ENCODE results near the gene PNKD.
"Not testable (repeated sequence)": the region's sequence is repeated elsewhere in the genome, so short reads cannot be mapped to it uniquely, and the experiment has no call there.

PNKD gene

DNA sequence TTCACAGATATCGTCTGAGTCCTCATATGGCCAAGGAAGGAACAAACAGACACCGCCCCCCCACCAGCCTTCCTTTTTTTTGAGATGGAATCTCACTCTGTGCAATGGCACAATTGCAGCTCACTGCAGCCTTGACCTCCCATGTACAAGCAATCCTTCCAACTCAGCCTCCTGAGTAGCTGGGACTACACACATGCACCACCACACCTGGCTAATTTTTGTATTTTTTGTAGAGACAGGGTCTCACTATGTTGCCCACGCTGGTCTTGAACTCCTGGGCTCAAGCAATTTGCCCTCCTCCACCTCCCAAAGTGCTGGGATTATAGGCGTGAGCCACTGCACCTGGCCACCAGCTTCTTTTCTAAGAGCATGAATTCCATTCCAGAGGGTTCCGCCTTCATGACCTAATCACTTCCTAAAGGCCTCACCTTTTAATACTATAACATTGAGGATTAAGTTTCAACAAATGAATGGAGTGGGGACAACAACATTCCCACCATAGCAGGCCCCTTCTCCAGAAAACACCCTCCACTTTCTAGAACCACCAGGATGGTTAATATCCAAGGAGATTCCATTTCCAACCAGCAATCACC, 24.2 kb downstream of the PNKD start:
- no peak for DNase-seq

DNA sequence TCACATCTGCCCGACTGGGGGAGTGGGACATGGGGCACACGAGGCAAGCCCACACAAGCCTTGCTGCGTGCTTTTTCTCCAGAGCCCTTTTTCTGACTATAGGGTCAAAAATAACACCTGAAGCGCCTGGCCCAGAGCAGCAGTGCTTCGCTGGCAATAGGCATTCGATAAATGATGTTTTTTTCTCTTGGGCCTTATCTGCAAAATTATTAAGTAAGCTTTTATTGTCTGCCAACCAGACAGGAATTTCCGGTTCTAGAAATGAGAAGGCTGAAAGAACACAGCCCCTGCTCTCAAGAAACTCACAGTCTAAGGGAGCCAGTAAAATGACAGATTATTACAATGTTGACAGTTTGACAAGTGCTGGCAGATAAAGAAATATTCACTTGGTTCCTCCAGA, 24.7 kb downstream of the PNKD start:
- DNase-seq: no peak

DNA sequence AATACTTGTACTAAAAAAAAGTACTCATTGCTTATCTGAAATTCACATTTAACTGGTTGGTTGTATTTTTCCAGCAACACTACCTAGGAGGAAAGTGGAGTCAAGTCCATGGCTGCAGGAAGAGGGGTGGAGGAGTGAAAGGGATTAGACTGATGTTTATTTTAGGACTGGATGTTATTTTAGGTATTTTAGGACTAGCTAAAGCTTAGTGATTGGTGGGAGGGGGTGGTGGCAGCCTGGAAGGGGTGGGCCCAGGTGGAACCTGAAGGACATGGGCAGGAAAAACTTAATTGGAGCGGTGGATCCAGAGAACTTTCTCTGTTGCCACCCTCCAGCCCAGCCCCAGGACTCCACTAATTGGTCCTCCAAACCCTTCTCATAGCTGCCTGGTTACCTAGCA, 25.9 kb downstream of the PNKD start:
- no peak for DNase-seq

DNA sequence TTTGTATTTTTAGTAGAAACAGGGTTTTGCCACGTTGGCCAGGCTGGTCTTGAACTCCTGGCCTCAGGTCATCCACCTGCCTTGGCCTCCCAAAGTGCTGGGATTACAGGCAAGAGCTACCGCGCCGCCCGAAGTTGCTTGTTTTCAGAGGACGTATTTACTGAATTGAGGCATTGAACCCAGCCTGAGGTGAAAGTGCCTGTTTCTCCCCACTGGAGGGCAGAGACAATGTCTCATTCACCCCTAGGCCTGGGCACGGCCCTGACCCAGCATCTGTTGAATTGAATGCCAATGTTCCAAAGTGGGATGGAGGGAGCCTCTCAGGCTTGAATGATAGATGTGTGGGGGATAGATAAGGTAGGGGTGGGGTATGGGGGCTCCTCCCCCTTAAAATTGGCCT, 26.5 kb downstream of the PNKD start:
- no peak for DNase-seq

DNA sequence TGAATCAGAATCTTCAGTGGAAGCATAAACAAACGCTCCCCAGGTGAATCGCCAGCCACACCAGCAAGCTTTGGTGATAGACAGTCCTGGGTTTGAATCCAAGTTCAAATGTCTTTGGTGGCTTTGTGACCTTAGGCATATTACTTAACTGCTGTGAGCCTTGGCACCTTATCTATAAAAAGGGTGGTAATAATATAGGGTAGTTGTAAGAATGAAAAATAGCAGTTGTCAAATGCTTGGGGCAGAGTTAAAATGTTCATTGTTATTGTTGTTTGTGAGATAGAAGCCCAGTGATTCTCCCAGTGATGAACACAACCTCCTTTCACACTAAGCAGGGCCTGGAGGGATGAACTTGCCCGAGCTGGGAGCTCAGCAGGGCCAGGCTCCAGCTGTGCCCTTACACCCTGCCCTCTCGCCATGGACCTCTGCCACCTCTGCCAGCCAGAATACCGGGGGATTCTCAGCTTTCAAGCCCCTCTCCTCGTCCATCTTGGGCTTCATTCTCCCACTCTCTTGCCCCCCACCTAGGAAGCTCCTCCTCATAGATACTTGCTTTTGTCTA, 28.1 kb downstream of the PNKD start:
- no peak for DNase-seq

DNA sequence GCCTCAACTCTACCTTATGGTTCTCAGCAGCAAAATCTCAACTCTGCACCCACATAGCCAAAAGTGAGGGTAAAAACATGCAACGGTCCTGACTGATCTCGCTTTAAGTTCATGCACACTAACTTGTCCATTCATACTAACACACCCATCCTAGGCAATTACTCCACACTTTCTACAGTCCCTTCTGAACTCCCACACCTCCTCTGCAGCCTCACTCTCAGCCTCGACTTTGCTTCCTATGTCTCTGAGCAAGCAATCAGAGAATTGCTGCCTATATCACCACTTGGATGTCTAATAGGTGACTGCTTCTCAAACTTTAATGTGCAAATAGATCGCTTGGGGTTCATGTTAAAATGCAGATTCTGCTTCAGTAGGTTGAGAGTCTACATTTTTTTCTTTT, 29.8 kb downstream of the PNKD start:
- DNase-seq: no peak

DNA sequence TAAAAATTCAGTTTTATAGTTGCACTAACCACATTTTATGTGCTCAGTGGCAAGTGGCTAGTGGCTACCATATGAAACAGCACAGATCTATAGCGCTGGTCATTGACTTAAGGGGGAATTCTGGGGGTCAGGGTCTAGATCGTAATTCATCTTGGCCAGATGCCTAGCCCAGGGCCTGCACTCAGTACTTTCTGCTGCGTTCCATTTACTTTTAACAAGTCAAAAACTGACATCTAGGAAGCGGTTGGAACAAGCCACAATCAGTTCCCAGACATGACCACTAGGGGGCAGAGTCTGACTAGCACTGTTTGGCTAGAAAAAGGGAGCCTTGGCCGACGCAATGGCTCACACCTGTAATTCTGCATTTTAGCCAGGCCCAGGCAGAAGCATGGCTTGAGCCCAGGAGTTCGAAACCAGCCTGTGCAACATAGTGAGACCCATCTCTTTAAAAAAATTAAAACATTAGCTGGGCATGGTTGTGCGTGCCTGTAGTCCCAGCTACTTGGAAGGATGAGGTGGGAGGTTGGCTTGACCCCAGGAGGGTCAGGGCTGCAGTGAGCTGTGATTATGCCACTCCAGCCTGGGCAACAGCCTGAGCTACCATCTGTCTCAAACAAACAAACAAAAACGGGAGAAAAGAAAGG, 31.0 kb downstream of the PNKD start:
- DNase-seq: peak; percentile 78

DNA sequence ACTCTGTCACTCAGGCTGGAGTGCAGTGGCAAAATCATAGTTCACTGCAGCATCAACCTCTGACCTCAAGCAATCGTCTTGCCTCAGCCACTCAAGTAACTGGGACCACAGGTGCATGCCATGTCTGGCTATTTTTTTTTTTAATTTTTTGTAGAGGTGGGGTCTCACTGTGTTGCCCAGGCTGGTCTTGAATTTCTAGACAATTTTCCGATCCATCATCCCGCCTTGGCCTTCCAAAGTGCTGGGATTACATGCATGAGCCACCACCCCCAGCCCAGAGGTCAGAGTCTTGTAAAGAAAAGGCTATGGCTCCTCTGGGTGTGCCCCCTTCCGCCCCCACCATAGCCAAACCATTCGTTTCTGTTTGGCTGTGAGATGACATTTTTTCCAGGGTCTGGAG, 35.1 kb downstream of the PNKD start:
- DNase-seq: no peak

DNA sequence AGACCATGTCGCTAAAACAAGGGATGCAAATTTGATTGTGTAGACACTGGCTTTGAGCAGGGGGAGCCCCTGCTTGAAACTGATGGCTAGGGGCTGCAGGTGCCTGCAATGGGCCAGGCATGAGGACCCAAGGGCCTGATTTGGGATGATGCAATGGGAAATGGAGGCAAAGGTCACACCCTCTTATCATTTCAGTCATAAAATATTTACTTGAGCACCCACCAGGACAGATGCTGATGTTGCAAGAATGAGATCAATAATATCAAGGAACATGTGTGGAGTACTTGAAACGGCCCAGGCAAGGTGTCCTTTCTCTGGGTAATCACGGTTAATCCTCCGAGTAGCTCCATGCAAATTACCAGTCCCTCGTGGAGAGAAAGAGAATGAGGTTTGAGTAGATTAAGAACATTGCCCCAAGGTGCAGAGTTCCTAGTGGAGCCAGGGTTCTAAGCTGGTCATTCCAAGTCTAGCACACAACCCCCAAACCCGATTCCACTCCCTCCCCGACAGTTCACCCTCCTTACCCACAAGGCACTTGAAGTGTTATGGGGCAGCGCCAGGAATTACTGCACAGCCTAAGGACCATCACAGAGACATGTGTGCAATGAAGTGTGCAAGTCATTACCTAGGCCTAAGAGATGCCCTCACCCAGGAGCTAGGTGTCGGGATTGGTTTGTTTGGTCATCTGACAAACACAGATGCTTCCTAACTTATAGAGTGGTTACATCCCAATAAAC, 36.0 kb downstream of the PNKD start:
- no peak for DNase-seq

DNA sequence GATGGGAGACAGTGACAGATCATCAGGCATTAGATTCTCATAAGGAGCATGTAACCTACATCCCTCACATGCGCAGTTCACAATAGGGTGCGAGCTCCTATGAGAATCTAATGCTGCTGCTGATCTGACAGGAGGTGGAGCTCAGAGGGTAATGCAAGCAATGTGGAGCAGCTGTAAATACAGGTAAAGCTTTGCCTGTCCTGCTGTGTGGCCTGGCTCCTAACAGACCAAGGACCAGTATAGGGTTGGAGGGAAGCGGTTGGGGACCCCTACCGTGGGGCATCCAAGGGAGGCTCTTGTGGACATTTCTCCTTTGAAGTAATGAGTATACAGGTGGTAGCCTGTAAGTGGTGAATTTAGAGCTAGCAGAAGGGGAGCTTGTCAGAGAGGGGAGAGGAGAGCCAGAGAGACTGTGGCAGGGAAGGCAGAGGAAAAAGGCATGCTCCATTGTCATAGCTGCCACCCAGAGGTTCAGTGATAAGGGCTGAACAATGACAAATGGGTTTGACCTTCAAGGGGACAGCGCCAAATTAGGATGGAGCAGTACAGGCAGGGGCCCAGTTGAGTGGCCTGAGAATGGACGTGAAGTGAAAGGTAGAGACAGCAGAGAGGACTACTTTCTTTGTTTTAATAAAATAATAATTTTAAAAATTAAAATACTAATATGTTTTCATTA, 37.2 kb downstream of the PNKD start:
- no peak for DNase-seq

DNA sequence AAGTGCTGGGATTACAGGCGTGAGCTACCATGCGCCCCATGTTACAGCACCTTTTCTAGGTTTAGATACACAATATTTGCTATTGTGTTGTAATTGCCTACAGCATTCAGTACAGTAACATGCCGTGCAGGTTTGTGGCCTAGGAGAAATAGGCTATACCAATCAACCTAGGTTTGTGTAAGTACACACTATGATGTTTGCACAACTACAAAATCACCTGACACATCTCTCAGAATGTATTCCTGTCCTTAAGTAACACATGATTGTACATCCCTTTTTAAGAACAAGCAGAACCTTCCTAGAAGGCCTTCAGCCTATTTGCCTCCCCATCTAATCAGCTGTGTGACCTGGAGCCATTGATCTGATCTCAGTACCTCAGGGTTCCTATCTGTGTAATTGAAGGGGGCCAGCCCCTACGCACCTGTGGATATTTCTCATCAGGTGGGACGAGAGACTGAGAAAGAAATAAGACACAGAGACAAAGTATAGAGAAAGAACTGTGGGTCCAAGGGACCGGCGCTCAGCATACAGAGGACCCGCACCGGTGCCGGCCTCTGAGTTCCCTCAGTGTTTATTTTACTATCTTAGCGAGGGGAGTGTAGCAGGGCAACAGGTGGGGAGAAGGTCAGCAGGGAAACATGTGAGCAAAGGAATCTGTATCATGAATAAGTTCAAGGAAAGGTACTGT, 40.7 kb downstream of the PNKD start:
- DNase-seq: no peak

DNA sequence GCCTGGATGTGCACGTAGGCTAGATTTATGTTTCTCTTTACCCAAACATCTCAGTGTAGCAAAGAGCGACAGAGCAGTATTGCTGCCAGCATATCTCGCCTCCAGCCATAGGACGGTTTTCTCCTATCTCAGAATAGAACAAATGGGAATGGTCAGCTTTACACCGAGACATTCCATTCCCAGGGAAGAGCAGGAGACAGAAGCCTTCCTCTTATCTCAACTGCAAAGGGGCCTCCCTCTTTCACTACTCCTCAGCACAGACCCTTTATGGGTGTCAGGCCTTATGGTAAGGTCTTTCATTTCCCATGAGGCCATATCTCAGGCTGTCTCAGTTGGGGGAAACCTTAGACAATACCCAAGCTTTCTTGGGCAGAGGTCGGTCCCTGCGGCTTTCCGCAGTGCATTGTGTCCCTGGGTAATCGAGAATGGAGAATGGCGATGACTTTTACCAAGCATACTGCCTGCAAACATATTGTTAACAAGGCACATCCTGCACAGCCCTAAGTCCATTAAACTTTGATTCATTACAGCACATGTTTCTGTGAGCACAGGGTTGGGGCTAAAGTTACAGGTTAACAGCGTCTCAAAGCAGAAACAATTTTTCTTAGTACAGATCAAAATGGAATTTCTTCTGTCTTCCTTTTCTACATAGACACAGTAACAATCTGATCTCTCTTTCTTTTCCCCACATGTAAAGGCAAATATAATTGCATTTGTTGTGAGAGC, 41.4 kb downstream of the PNKD start:
- DNase-seq: not testable (repeated sequence)

DNA sequence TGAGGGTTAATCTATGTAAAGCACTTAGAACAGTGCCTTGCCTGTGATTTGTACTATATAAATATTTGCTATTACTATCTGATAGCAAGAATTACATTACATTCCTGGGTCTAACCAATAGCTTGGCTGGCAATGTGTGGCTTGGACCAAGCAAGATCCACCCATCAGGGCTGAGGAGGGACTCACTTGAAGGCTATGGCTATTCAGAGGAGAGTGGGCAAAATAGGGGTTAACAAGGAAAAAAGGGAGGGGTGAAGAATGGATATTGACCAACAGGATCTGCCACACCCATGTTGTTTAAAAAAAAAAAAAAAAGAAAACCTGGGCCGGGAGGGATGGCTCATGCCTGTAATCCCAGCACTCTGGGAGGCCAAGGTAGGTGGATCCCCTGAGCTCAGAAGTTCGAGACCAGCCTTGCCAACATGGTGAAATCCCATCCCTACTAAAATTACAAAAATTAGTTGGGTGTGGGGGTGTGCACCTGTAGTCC, 42.0 kb downstream of the PNKD start:
- no peak for DNase-seq

DNA sequence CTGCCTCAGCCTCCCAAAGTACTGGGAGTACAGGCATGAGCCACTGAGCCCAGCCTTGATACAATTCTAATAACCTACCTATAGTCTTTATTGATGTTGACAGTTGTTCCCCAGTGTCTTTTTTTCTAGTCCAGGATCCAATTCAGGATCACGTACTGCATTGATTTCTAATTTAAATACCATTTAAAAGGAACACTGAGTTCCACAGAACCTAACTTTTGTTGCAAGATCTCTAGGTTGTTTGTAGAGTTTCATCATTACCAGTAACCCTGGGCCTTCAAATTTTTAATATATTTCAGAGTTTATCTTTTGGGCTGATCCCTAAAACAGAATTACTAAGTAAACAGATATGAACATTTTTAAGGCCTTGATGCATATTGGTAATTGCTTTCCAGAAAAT, 43.0 kb downstream of the PNKD start:
- DNase-seq: no peak

DNA sequence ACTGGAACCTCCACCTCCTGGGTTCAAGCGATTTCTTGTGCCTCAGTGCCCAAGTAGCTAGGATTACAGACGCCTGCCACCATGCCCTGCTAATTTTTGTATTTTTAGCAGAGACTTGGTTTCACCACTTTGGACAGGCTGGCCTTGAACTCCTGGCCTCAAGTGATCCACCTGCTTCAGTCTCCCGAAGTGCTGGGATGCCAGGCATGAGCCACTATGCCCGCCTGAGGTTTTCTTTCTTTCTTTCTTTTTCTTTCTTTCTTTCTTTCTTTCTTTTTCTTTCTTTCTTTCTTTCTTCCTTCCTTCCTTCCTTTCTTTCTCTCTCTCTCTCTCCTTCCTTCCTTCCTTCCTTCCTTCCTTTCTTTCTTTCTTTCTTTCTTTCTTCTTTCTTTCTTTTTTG, 44.4 kb downstream of the PNKD start:
- DNase-seq: not testable (repeated sequence)

DNA sequence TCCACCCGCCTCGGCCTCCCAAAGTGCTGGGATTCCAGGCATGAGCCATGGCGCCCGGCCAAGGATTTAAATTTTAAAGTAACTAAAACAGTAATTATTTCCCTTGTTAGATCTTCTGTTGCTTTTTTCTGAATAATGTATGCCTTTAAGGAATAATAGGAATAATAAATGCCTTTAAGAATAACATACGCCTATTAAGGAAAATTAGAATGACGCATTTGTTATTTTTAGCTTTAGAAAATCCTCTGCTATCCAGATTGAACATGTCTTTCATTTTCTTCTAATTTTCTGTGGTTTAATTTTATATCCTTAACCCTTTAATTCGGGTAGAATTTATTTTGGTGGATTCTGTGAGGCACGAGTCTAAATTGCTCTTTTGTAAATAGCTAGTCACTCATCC, 45.1 kb downstream of the PNKD start:
- DNase-seq: no peak

DNA sequence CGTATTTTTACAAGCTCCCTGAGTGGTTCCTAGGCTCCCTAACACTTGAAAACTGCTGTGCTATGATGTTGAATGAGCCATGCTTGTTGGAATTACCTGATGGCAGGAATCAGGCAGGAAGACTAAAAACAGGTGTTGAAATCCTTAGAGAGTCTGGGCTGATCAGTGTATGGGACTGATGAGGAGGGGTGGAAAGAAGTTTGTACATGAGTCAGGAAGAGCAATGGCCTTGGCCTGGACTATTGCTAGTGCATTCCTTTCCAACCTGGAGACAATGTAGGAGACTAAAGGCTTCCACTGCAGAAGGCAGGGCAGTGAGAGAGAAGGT, 46.9 kb downstream of the PNKD start:
- DNase-seq: no peak

DNA sequence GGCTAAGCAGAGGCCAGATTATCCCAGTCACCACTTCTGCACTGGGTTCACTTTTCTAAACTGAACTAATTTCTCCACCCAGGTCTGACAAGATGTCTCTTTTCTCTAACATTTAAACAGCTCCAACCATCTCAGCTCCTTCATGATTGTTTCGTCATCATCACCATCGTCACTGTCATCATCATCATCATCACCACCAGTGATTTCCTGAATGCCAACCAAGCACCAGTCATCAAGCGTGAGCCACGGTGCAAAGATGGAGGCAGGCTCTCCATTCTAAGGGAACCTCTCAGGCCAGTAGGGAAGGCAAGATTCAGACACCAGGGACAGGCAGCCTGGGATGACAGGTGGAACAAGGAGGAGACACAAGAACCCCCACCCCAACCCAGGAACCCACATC, 47.5 kb downstream of the PNKD start:
- DNase-seq: no peak

DNA sequence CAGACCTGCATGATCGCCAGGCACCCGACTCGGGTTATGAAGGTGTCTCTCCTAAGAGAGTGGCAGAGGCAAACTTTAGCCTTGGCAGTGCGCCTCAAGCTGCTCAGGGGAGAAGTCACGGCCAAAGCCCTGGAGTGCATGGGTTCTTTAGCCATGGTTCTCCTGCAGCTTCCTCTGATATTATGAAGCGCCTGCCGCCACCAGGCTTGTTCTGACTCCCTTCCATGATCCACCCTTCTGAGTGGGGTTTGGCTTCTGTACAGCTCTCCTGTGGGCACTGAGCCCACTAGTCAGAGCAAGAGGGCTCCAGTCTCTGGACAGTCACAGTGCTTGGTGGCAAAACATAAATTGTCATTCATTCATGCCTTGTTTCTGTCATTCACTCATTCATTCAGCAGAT, 47.9 kb downstream of the PNKD start:
- no peak for DNase-seq

DNA sequence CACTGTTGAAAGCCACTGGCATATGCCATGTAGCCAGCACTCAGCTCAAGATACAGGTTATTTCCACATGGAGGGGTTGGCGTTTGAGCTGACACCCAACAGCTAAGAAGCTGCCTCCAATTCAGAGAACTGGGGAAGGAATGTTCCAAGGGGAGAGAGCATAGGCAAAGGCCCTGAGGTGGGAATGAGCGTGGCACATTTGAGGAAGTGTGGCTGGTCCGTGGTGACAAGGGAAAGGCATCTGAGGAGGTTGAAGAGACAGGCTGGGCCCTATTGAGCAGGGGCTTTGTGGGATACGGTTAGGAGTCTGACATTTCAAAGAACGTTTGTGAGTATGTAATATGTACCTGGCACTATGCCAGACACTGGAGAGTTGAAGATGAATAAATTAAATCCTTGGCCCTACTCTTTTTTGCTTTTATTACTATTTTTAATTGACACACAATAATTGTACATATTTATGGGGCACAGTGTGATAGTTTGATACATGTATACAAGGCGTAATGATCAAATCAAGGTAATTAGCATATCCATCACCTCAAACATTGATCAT, 49.6 kb downstream of the PNKD start:
- no peak for DNase-seq

DNA sequence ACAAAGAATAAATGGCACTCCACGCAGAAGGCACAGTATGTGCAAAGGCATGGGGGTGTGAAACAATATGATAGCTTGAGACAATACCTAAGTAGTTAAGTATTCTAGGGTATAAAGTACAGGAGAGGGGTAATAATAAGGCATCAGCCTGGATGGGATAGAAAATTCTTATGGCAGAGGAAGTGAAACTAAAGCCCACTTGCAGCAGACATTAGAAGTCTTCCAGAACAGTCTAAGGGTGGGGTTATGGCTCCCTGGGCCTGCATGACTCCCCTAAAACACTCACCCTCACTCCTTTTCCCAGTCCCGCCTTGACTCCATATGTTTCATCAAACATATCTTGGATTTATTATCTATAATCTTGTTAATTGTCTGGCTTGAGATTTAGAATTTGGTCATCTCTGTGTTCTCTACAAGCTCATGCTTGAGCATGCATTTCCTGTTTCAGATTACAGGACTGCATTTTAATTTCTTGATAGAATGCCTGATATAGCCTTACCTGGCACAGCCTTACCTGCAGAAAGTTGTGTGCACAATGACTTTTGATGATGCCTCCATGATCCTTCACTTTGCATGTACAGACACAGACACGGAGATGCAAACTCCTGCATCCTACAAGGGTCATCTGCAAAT, 50.5 kb downstream of the PNKD start:
- DNase-seq: no peak

All from stimulated activated CD4-positive, alpha-beta T cell treated with anti-CD3 and anti-CD28 coated beads, Interleukin-4, amount 100 ng/mL, for 1 hour (primary cell).